ENCODE measurements around the gene RNF145.
"Not testable (repeated sequence)": the region's sequence is repeated elsewhere in the genome, so short reads cannot be mapped to it uniquely, and the experiment has no call there.

RNF145 gene

DNA sequence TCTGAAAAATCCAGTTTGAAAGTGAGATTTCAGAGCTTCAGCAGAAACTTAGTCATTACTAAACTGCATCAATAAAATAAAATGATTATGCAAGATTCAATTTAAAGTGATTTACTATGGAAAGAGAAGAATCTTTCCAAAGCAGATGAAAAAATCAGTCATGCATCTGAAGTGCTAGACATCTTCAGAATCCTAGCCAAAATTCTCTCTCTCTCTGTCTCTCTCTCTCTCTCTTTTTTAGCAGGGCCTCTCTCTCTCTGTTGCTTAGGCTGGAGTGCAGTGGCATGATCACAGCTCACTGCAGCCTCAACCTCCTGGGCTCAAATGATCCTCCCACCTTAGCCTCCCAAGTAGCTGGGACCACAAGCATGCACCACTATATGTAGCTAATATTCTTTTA is 35.5 kb upstream of the RNF145 start:
- Histone ChIP-seq H3K9me3 (no peaks in the 10 kb centered on the region), H3K4me3 (ENCODE audit: low read depth, low read length) (no peak overlapping the region), H3K27me3 (no peaks in the 10 kb centered on the region), H3K4me1 (no peaks in the 10 kb centered on the region), H3K36me3 (no peaks in the 10 kb centered on the region)
- TF ChIP-seq, protein P1, sequence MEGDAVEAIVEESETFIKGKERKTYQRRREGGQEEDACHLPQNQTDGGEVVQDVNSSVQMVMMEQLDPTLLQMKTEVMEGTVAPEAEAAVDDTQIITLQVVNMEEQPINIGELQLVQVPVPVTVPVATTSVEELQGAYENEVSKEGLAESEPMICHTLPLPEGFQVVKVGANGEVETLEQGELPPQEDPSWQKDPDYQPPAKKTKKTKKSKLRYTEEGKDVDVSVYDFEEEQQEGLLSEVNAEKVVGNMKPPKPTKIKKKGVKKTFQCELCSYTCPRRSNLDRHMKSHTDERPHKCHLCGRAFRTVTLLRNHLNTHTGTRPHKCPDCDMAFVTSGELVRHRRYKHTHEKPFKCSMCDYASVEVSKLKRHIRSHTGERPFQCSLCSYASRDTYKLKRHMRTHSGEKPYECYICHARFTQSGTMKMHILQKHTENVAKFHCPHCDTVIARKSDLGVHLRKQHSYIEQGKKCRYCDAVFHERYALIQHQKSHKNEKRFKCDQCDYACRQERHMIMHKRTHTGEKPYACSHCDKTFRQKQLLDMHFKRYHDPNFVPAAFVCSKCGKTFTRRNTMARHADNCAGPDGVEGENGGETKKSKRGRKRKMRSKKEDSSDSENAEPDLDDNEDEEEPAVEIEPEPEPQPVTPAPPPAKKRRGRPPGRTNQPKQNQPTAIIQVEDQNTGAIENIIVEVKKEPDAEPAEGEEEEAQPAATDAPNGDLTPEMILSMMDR (IDR thresholded peaks at IDR 0.05; ENCODE audit: low read depth, low read length) = no peak
- DNase-seq = no peak

DNA sequence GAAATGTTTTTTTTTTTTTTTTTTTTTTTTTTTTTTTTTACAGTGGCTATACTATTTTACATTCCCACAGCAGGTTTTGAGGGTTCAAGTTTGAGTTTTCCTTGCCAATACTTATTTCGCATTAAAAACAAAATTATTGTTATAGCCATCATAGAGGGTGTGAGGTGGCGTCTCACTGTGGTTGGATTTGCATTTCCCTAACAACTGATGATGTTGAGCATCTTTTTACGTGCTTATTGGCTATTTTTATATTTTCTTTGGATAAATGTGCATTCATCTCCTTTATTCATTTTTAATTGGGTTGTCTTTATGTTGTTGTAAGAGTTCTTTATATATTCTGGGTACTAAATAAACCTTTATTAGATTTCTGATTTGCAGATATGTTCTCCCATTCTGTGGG is 34.8 kb upstream of the RNF145 start:
- H3K36me3 ChIP-seq = no peaks in the 10 kb centered on the region
- no peaks in the 10 kb centered on the region for H3K4me1 ChIP-seq
- no peaks in the 10 kb centered on the region for H3K9me3 ChIP-seq

DNA sequence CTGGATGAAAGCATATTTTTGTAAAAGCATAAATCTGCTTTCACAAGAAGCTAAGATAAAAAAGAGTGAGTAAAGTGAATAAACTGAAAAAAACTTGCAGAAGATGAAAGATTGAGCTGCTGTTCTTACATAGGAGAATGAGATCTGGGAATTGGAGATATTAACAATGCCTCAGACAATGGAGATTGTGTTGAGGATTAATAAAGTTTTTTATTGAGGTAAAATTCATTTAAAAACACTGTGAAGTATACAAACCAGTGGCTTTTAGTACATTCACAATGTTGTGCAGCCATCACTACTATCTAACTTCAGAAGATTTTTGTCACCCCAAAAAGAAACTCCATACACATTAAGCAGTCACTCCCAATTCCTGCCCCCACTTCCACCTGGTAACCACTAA is 34.0 kb upstream of the RNF145 start:
- Histone ChIP-seq H3K4me3 (ENCODE audit: low read depth, low read length) (no peak overlapping the region), H3K27me3 (no peaks in the 10 kb centered on the region), H3K4me1 (no peaks in the 10 kb centered on the region), H3K9me3 (no peaks in the 10 kb centered on the region), H3K36me3 (no peaks in the 10 kb centered on the region)
- no peak for DNase-seq
- TF ChIP-seq, protein P1 (IDR thresholded peaks at IDR 0.05; ENCODE audit: low read depth, low read length) = no peak

More for the DNA sequence above, 34.8 kb upstream of the RNF145 start:
- Histone ChIP-seq H3K27me3 (no peaks in the 10 kb centered on the region), H3K4me3 (ENCODE audit: low read depth, low read length) (no peak overlapping the region)
- no peak for DNase-seq
- TF ChIP-seq, protein P1 (IDR thresholded peaks at IDR 0.05; ENCODE audit: low read depth, low read length) = no peak

DNA sequence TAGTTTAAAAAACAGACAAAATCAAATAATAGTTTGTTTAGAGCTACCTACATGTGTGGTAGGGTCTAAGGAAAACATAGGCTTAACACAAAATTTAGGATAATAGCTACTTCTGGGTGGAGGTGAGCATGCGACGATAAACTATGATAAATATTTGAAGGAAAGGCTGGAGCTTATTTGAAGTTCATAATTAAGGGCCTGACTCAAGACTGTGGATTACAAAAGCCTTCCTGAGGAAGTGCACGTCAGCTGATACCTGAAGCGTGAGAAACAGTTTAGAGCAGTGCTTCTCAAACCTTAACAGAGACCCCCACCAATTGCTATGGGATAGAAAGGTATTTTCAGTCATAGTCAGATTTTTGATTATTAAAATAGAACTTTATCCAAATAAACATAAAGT is 33.3 kb upstream of the RNF145 start:
- Histone ChIP-seq H3K4me3 (ENCODE audit: low read depth, low read length) (no peak overlapping the region), H3K27me3 (no peaks in the 10 kb centered on the region), H3K36me3 (no peaks in the 10 kb centered on the region), H3K9me3 (no peaks in the 10 kb centered on the region), H3K4me1 (no peaks in the 10 kb centered on the region)
- TF ChIP-seq, protein P1 (IDR thresholded peaks at IDR 0.05; ENCODE audit: low read depth, low read length) = no peak
- DNase-seq = no peak

DNA sequence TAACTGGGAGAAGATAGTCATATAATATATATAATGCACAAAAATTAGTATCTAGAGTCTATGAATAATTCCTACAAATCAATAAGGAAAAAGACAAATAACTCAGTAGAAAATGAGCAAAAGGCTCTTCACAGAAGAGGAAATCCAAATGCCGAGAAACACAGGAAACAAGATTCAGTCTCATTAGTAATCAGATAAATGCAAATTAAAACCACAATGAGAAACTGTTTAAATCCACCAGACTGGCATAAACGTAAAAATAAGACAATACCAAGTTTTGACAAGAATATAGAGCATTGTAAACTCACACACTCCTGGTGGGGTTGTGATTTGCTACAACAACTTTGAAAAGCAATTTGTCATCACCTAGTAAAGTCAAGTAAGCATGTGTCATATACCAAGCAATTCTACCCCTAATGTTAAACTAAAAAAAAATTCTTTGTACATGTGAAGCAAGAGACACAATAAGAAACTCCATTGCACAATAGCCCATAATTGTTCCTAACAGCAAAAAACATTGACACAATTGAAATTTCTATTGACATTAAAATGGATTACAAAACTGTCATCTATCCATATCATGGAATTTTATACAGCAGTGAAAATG is 32.7 kb upstream of the RNF145 start:
- H3K27me3 ChIP-seq = no peaks in the 10 kb centered on the region
- DNase-seq = no peak
- no peaks in the 10 kb centered on the region for H3K9me3 ChIP-seq
- TF ChIP-seq, protein P1 (IDR thresholded peaks at IDR 0.05; ENCODE audit: low read depth, low read length) = no peak
- H3K4me3 ChIP-seq (ENCODE audit: low read depth, low read length) = no peak overlapping the region
- H3K36me3 ChIP-seq = no peaks in the 10 kb centered on the region
- H3K4me1 ChIP-seq = no peaks in the 10 kb centered on the region

DNA sequence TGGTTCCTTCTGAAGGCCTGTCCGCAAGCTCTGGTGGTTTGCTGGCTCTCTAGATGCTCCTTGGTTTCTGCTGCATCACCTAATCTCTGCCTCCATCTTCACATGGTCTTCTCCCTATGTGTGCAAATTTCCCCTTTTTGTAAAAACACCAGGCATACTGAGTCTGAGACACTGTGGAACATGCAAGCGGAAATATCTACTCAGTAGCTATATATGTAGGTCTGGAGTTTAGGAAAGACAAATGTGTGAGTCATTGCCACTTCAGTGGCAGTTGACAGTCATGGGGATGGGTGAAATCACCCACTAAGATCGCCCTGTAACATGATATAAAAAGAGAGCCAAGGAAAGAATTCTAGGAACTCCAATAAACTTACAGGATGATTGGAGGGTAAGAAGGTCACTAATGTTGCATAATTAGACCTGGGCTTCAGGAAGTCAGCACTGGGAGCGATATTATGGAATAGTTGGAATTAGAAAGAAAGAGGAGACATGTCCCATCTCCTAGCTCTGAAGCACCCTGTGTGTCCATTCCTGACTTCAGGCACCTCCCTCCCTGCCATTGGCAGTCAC is 31.0 kb upstream of the RNF145 start:
- H3K36me3 ChIP-seq = no peaks in the 10 kb centered on the region
- no peak overlapping the region for H3K4me3 ChIP-seq (ENCODE audit: low read depth, low read length)
- no peak for DNase-seq
- H3K4me1 ChIP-seq = peaks cover 8% of the 10 kb centered on the region
- H3K27me3 ChIP-seq = no peaks in the 10 kb centered on the region
- TF ChIP-seq, protein P1 (IDR thresholded peaks at IDR 0.05; ENCODE audit: low read depth, low read length) = no peak
- H3K9me3 ChIP-seq = no peaks in the 10 kb centered on the region

DNA sequence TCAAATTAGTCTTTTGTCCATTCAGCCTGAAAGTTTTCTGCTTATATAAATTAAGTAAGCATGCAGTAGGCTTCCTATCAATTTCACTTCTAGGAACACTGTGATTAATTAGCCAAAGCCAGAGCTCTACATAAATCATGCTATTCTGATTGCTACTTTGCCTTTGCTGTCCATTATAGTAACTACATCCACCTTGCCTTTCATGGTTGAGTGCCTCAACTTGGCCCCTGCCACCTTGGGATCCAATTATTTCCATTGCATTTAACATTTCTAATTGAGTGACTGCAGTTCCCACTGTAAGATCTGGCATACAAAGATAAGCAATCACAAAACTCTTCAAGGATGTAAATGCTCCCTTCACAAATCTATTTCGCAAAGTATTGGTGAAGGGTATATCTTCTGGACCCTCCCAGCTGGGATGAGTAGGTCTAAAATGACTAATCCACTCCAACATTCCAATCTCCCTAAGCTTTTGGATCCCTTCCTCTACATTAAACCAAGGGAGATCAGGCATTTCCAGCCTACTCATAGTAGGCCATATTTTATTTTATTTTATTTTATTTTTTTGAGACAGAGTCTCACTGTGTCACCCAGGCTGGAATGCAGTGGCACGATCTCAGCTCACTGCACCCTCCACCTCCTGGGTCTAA is 26.6 kb upstream of the RNF145 start:
- H3K36me3 ChIP-seq; DNase-seq; H3K27me3 ChIP-seq; H3K9me3 ChIP-seq; H3K4me3 ChIP-seq (ENCODE audit: low read depth, low read length): not testable (repeated sequence)
- peaks cover 10% of the 10 kb centered on the region for H3K4me1 ChIP-seq
